Stimulated activated CD4-positive, alpha-beta T cell treated with anti-CD3 and anti-CD28 coated beads, Interleukin-4, amount 100 ng/mL, for 48 hours (primary cell): ENCODE data around the gene BTBD6.
A peak's percentile ranks its signal among the peaks of the same experiment; 100 is the strongest.
"Not testable (repeated sequence)": the region's sequence is repeated elsewhere in the genome, so short reads cannot be mapped to it uniquely, and the experiment has no call there.

ENCODE experiments used
- DNase-seq, 2 donors: peaks; one replicate each; pipeline ENCODE4 v3.0.0-alpha.2; 2020; ENCODE audit warnings: low read depth in 2 of 2

Gene BTBD6

DNA sequence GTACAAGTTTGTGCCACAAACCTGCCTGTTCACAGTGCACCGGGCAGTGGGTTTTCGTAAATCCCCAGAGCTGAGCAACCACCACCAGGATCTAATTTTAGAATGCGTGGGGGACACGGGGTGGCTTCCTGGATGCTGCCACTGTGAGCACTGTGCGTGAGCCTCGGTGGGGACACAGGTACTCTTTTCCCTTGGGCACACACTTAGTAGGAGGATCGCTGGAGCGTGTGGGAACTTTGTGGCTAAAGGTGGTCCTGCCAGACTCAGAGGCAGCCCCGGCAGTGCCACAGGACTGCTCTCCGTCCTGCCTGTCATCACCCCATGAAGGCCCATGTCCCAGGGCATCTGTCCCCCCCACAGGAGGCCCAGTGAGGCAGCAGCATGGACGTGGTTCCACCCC lies 21.1 kb downstream of the BTBD6 start:
- DNase-seq = no peak

DNA sequence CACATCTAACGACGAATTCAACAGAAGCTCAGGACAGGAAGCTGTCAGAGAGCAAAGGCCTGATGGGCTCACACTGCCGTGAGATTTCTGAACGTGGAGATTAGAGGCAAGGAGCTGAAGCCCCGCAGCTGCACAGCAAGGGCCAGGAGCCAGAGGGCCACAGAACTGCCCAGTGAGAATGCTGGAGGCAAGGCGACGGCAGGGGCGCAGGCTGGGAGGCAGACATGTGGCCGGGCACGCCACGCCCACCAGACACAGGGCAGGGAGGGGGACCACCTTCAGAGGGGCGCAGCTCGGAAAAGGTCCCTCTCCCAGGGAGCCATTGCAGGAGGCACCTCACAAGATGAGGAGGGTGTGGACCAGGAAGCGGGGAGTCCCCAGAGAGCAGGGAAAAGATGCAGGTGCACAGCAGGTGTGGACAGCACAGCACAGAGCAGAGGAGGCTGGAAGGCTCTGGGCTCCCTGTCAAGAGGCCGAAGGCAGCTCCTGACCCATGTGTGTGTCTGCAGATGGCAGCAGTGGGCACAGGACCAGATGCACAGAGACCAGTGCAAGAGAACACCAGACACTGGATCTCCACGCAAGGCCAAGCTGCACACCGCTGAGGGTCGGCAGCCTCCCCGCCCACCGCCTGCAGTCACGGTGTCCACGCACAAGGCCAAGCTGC lies 23.0 kb downstream of the BTBD6 start:
- DNase-seq = no peak

DNA sequence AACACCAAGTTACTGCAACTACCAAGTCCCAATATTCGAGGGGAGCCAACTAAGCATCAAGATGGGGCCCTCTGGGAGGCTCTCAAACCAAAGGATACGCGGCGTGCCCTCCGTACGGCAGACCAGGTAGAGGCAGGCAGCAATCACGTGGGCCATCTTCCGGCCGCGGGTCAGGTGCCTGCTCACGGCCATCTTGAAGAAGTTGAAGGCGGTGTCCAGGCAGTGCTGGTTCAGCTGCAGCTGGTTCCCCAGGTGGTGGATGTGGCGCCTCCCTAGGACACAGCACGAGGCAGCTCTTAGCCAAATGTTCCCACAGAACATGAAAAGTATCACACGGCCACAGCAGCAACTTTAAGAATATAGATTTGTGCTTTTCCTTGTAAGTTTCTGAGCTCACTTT lies 24.3 kb downstream of the BTBD6 start:
- no peak for DNase-seq

- no peak for DNase-seq
Measured at GRCh38 chr14:105273062-105273461, 24.7 kb downstream of the BTBD6 start.

- no peak for DNase-seq
Measured at GRCh38 chr14:105274637-105275036, 26.3 kb downstream of the BTBD6 start.

DNA sequence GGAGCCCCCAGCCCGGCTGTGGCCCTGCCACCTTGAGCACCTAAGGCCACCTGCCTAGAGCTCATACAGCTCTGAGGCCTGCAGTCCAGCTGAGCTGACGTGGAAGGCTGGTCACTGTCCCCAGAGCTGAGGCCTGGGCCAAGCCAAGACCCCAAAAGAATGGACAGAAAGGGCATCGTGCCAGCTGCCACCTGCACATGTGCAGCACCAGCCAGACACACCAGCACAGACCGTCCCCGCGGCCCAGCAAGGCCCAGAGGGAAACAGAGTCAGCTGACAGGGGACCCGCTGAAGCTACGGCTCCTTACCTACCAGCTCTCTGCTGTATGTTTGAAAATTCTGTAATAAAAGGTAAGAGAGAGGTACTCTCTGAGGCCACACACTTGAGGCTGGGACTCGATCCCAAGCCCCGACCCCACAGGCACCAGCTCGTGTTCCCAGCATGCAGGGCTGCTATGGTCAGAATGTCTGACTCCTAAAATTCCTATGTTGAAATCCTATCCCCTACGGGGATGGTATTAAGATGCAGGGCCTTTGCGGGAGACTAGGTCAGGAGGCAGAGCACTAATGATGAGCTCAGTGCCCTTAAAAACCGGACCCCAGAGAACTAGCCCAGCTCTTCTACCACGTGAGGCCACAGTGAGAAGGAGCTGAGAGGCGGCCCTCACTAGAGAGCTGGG lies 27.1 kb downstream of the BTBD6 start:
- DNase-seq = no peak

- not testable (repeated sequence) for DNase-seq
Measured at GRCh38 chr14:105277448-105277847, 29.1 kb downstream of the BTBD6 start.

GRCh38 chr14:105279642-105280361 lies 31.5 kb downstream of the BTBD6 start:
- DNase-seq = no peak

- no peak for DNase-seq
Measured at GRCh38 chr14:105280525-105280924, 32.2 kb downstream of the BTBD6 start.

GRCh38 chr14:105281371-105282097 lies 33.2 kb downstream of the BTBD6 start:
- DNase-seq = no peak

DNA sequence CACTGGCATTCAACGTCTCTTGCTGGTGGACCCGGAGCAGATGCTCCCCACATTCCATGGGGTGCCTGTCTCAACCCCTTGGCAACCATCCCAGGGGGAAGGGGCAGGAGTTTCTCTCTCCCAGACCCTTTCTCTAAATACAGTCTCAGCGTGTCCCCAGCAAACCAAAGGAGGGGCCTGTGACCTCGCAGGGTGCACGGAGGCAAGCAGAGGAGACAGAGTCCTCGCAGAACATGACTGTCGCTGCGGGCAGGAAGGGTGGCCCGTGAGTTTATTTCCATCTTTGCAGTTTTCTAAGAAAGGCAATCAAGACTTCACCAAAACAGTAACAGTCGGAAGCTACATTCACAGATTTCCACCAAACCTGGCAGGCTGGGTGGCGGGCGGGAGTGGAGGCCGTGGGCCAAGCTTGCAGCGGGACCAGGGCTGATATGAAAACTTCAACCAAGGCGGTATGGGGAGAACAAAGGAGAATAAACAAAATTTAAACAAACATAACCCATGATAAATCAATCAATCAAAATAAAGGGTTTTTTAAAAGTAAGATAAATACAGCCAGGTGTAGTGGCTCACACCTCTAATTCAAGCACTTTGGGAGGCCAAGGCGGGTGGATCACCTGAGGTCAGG lies 33.9 kb downstream of the BTBD6 start:
- no peak for DNase-seq

- DNase-seq = no peak
Measured at GRCh38 chr14:105283028-105283427, 34.7 kb downstream of the BTBD6 start.

GRCh38 chr14:105283899-105284298 lies 35.6 kb downstream of the BTBD6 start:
- no peak for DNase-seq

DNA sequence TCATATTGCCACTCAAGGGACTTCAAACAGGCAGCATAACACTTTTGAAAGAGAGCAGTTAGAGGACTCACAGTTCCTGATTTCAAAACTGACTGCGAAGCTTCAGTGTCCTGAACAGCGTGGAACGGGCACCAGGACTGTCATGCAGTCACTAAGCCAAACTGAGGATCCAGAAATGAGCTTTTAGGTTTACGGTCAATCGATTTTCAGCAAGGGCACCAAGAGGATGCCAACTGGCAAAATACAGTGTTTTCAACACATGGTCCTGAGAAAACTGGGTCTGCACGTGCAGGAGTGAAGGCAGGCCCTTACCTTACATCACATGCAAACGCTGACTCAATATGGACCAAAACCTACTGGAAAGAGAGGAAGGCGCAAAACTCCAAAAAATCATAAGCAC lies 36.8 kb downstream of the BTBD6 start:
- DNase-seq = no peak

- no peak for DNase-seq
Measured at GRCh38 chr14:105286759-105287144, 38.4 kb downstream of the BTBD6 start.

DNA sequence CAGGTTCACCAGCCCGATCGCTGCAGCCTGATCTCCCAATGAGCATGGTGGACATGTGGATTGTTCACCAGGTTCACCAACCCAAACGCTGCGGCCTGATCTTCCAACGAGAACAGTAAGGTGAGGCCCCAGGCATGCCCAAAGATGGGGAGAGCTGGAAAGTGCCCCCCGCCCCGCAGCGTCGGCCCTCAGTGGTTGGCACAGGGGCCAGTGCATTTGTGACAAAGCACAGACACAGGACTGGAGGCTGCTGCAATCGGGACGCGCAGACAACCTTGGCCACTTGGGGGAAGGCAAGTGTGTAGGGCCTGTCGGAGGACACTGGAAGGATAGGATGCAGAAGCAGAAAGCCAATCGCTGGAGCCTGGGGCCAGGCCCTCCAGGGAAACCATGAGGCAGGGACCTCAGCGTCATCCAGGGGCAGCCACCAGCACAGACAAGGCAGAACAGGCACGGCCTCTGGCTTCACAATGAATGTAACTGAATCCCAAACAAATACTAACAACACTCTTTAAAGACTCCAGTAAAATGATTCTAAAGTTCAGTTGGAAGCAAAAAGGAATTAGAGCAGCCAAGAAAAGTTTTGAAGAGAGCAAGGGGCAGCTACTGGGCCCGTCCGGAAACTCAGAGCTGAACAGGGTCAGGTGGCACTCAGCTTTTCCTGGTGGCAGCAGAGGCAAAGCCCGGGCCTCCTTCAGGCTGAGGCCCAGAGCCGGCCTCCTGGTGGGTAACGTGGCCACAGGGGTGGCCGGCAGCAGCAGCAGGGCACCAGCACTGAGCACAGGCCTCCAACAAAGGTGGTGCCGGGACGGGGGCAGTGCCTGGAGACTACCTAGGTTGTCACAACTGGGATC lies 39.1 kb downstream of the BTBD6 start:
- no peak for DNase-seq

DNA sequence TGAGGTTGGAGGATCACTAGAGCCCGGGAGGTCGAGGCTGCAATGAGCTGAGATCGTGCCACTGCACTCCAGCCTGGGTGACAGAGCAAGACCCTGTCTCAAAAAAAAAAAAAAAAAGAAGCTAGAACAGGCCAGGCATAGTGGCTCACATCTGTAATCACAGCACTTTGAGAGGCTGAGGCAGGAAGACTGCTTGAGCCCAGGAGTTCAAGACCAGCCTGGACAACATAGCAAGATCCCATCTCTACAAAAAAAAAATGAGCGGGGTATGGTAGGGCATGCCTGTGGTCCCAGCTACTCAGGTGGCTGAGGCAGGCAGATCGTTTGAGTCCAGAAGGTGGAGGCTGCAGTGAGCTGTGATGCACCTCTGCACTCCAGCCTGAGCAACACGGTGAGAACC lies 40.6 kb downstream of the BTBD6 start:
- not testable (repeated sequence) for DNase-seq

DNA sequence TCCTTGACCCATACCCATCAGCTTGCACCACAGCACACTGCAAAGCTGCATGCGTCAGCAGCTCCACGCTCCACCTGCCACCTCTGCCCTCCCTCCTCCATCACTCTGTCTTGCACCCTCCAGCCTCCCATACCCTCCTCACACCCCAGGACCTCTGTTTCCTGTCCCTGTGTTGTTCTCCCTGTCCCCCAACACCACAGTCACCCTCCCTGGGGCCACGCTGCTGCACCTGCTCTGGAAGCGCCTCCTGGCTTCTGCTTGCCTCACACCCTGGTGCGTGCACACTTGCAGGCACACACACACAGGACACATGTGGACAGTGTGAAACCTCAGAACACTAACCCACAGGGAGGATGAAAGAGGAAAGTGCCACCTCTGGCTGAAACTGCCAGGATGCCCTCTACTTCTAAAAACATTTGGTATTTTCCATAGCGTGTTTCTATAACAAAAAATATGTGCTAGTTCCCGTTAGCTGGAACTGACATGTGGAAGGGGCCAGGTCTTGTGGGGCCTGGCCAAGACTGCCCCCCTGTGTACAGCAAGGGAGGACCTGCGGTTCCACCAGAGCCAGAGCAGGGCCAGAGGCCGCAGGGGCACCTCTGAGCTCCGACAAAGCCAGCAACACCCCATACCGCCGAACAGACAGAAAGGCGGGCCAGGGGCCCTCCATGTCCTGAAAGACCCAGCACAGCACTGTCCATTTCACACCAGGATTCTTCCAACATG lies 42.5 kb downstream of the BTBD6 start:
- no peak for DNase-seq

- DNase-seq = peak in 1 of 2 donors; percentile 31
Measured at GRCh38 chr14:105292826-105293711, 44.7 kb downstream of the BTBD6 start.
